Neural cell (in vitro differentiated cells): Measurements from ENCODE around the gene PRKAG2. TPM values are rescaled to one million over a fixed set of nuclear protein-coding genes. Genes with fewer than 3 reads are reported as not detected.

Experiments
- H2AFZ ChIP-seq: fragments of 200-600, 300-800 bp; sonication (generic), shearing (Covaris generic); 2 replicates; pipeline ENCODE4 v1.6.0; 2014; ENCODE audit warnings: low read depth, mild to moderate bottlenecking, antibody characterized with exemption, low read length, moderate library complexity
- H3F3A ChIP-seq: fragments of 200-600 bp; shearing (Covaris generic); 2 replicates; pipeline ENCODE4 v1.6.1; 2016; ENCODE audit warnings: mild to moderate bottlenecking, moderate library complexity, mixed read lengths, antibody characterized with exemption, low read length; ENCODE audit not compliant: insufficient read depth, poor library complexity, severe bottlenecking
- H3K27ac ChIP-seq: fragments of 200-600, 300-800 bp; sonication (generic), shearing (Covaris generic); 2 replicates; pipeline ENCODE4 v1.5.1; 2014; ENCODE audit warnings: mild to moderate bottlenecking, low read length, moderate library complexity
- H3K27me3 ChIP-seq: fragments of 300-800, 200-600 bp; sonication (generic), shearing (Covaris generic); 2 replicates; pipeline ENCODE4 v1.6.0; 2014; ENCODE audit warnings: mild to moderate bottlenecking, low read depth, low read length, moderate library complexity; ENCODE audit not compliant: insufficient read depth
- H3K36me3 ChIP-seq: fragments of 300-800, 200-600 bp; sonication (generic), shearing (Covaris generic); 2 replicates; pipeline ENCODE4 v1.5.1; 2014; ENCODE audit warnings: mild to moderate bottlenecking, antibody characterized with exemption, low read length, moderate library complexity; ENCODE audit not compliant: insufficient read depth
- H3K4me2 ChIP-seq: fragments of 300-800, 200-600 bp; sonication (generic), shearing (Covaris generic); 2 replicates; pipeline ENCODE4 v1.6.0; 2014; ENCODE audit warnings: mild to moderate bottlenecking, low read length
- H3K4me3 ChIP-seq: fragments of 300-800, 200-600 bp; sonication (generic), shearing (Covaris generic); 2 replicates; pipeline ENCODE4 v1.5.1; 2014; ENCODE audit warnings: mild to moderate bottlenecking, low read length, moderate library complexity
- H3K79me2 ChIP-seq: fragments of 200-600 bp; shearing (Covaris generic); replicated peaks from 2 replicates; pipeline ENCODE4 v1.6.0; 2014; ENCODE audit warnings: mild to moderate bottlenecking, low read length, moderate library complexity; ENCODE audit not compliant: insufficient read depth
- H3K9ac ChIP-seq: fragments of 300-800, 200-600 bp; sonication (generic), shearing (Covaris generic); 2 replicates; pipeline ENCODE4 v1.6.1; 2016; ENCODE audit warnings: mild to moderate bottlenecking, low read length, mixed read lengths
- H3K9me2 ChIP-seq: fragments of 200-600 bp; shearing (Covaris generic); 2 replicates; pipeline ENCODE4 v1.6.1; 2016; ENCODE audit warnings: mild to moderate bottlenecking, low read length, mixed read lengths; ENCODE audit not compliant: insufficient read depth
- H3K9me3 ChIP-seq: fragments of 200-600, 300-800 bp; sonication (generic), shearing (Covaris generic); 2 replicates; pipeline ENCODE4 v1.6.1; 2016; ENCODE audit warnings: mild to moderate bottlenecking, mixed run types, low read length, moderate library complexity, mixed read lengths
- H4K20me1 ChIP-seq: fragments of 200-600 bp; shearing (Covaris generic); 2 replicates; pipeline ENCODE4 v1.6.1; 2016; ENCODE audit warnings: mild to moderate bottlenecking, mixed run types; ENCODE audit not compliant: insufficient read depth
- CTCF ChIP-seq: fragments of 450-650 bp; IDR thresholded peaks from 2 replicates; pipeline ENCODE4 v1.5.1; 2014; ENCODE audit warnings: antibody characterized with exemption, mild to moderate bottlenecking, moderate library complexity; ENCODE audit not compliant: poor library complexity, severe bottlenecking
- EP300 ChIP-seq: fragments of 450-650 bp; conservative IDR thresholded peaks from 2 replicates; pipeline ENCODE4 v1.6.1; 2014; ENCODE audit warnings: antibody characterized with exemption, mild to moderate bottlenecking, moderate library complexity; ENCODE audit not compliant: poor library complexity, severe bottlenecking
- EZH2 ChIP-seq: fragments of 200-600, 300-800 bp; shearing (Covaris generic), sonication (generic); IDR thresholded peaks from 2 replicates; pipeline ENCODE4 v1.6.1; 2014; ENCODE audit warnings: antibody characterized with exemption, low read length, borderline replicate concordance, mild to moderate bottlenecking; ENCODE audit not compliant: insufficient read depth, poor library complexity, severe bottlenecking
- MXI1 ChIP-seq: fragments of 450-650 bp; conservative IDR thresholded peaks from 2 replicates; pipeline ENCODE4 v1.6.1; 2014; ENCODE audit warnings: antibody characterized with exemption, mild to moderate bottlenecking; ENCODE audit not compliant: poor library complexity, severe bottlenecking
- POLR2AphosphoS5 ChIP-seq: IDR thresholded peaks from 2 replicates; pipeline ENCODE4 v1.6.1; 2012
- RAD21 ChIP-seq: fragments of 450-650 bp; conservative IDR thresholded peaks from 2 replicates; pipeline ENCODE4 v1.6.1; 2014; ENCODE audit warnings: antibody characterized with exemption, mild to moderate bottlenecking, moderate library complexity
- REST ChIP-seq: IDR thresholded peaks from 2 replicates; pipeline ENCODE4 v1.6.1; 2012; ENCODE audit warnings: borderline replicate concordance
- SMC3 ChIP-seq: fragments of 450-650 bp; conservative IDR thresholded peaks from 2 replicates; pipeline ENCODE4 v1.6.1; 2014; ENCODE audit warnings: antibody characterized with exemption, mild to moderate bottlenecking, moderate library complexity; ENCODE audit not compliant: poor library complexity
- TAF1 ChIP-seq: IDR thresholded peaks from 2 replicates; pipeline ENCODE4 v1.6.1; 2012; ENCODE audit warnings: low read depth
- polyA plus RNA-seq: library from polyadenylated mRNA; depleted of rRNA; stranded (reverse); fragments of >200 nt; gene quantifications from 2 replicates; pipeline ENCODE4 v1.2.3, GENCODE V29; 2014

The PRKAG2 gene
- polyA plus RNA-seq, 1 donor from 2014 or later = 22.9 TPM

- H3F3A ChIP-seq = no peaks in the 10 kb centered on the region
- no peak overlapping the region for H3K27ac ChIP-seq
- no peak overlapping the region for H2AFZ ChIP-seq
- H3K27me3 ChIP-seq = no peaks in the 10 kb centered on the region
- H3K9me3 ChIP-seq = no peaks in the 10 kb centered on the region
- no peak overlapping the region for H3K4me2 ChIP-seq
- no peak overlapping the region for H3K9ac ChIP-seq
- no peaks in the 10 kb centered on the region for H3K36me3 ChIP-seq
- H3K4me3 ChIP-seq = no peak overlapping the region
- no peaks in the 10 kb centered on the region for H3K9me2 ChIP-seq
- TF ChIP-seq MXI1 = no peak
- peak; percentile 27 for TF ChIP-seq CTCF
- no peak for TF ChIP-seq EP300
- no peak for TF ChIP-seq REST
- no peaks in the 10 kb centered on the region for H3K79me2 ChIP-seq
- no peaks in the 10 kb centered on the region for H4K20me1 ChIP-seq
Measured at GRCh38 chr7:151863386-151864079, 13.4 kb downstream of the PRKAG2 start.

- no peaks in the 10 kb centered on the region for H4K20me1 ChIP-seq
- TF ChIP-seq TAF1 (no peak), CTCF (no peak), POLR2AphosphoS5 (no peak), RAD21 (no peak), EZH2 (no peak), SMC3 (no peak), REST (no peak), EP300 (no peak), MXI1 (no peak)
- H3K9ac ChIP-seq = no peak overlapping the region
- no peaks in the 10 kb centered on the region for H3K9me3 ChIP-seq
- no peak overlapping the region for H3K27ac ChIP-seq
- H3K36me3 ChIP-seq = no peaks in the 10 kb centered on the region
- no peak overlapping the region for H3K4me2 ChIP-seq
- H3K9me2 ChIP-seq = no peaks in the 10 kb centered on the region
- no peak overlapping the region for H3K4me3 ChIP-seq
- no peak overlapping the region for H2AFZ ChIP-seq
- H3K79me2 ChIP-seq = no peaks in the 10 kb centered on the region
- H3K27me3 ChIP-seq = no peaks in the 10 kb centered on the region
- H3F3A ChIP-seq = no peaks in the 10 kb centered on the region
Measured at GRCh38 chr7:151862606-151863381, 14.1 kb downstream of the PRKAG2 start.
